HCT116 (cell line): ENCODE results near the gene VAV2. TPM values are rescaled to one million over a fixed set of nuclear protein-coding genes. Genes with fewer than 3 reads are reported as not detected.

ENCODE experiments used
- ATAC-seq: fragments of 200-7000 bp; cut with Tn5 transposase; 2 replicates; pipeline ENCODE4 v1.9.1; 2020; ENCODE audit warnings: mild to moderate bottlenecking, moderate library complexity
- BruUV-seq: library from RNA; stranded (reverse); fragments of 400-500 nt; replicated peaks from 2 replicates; lab custom pipeline; 2021; lab: Mats Ljungman, UMichigan
- CTCF ChIA-PET: fragments of 300-600 bp; sonication (Branson Sonifier 250); formaldehyde crosslinking; loops from one replicate; lab custom pipeline; 2021; ENCODE audit warnings: antibody characterized with exemption; lab: Charles Lee
- POLR2A ChIA-PET: fragments of 300-600, 350-600 bp; sonication (Branson Sonifier 250); formaldehyde crosslinking; loops from one replicate; lab custom pipeline; 2021; ENCODE audit warnings: antibody characterized with exemption; lab: Charles Lee
- RAD21 ChIA-PET, 2 experiments: fragments of 300-600 bp; sonication (Branson Sonifier 250); formaldehyde crosslinking; loops; one replicate each; lab custom pipeline; 2023; ENCODE audit warnings: low total read pairs in 2 of 2; ENCODE audit not compliant: uncharacterized antibody in 2 of 2, unreplicated experiment in 2 of 2, low non-redundant PET in 1 of 2; lab: Charles Lee
- DNase-seq: peaks from one replicate; pipeline ENCODE4 v3.0.0-alpha.2; 2010; ENCODE audit warnings: low read depth, low spot score
- H2AFZ ChIP-seq: fragments of 200-600 bp; shearing (Covaris generic), sonication (generic); 2 replicates; pipeline ENCODE4 v1.6.1; 2017; ENCODE audit warnings: low read depth, mixed run types, mixed read lengths, antibody characterized with exemption, low read length; ENCODE audit not compliant: poor library complexity, severe bottlenecking
- H3K27ac ChIP-seq: 2 replicates; pipeline ENCODE4 v1.5.1; 2012; ENCODE audit warnings: low read depth, low read length
- H3K27me3 ChIP-seq: fragments of 200-600 bp; sonication (generic); 2 replicates; pipeline ENCODE4 v1.6.1; 2016; ENCODE audit warnings: mixed run types, low read length, mixed read lengths; ENCODE audit not compliant: insufficient read depth
- H3K36me3 ChIP-seq, 2 experiments: fragments of 200-500 bp in 1 of 2; fragments of 200-600 bp in 1 of 2; sonication (Bioruptor generic) in 1 of 2; sonication (generic) in 1 of 2; 2 replicates each; pipeline versions ENCODE4 v1.5.1 to v1.6.1; 2014 to 2016; ENCODE audit warnings: low read length in 2 of 2, inconsistent platforms in 1 of 2, mixed read lengths in 1 of 2, mixed run types in 1 of 2; ENCODE audit not compliant: insufficient read depth in 2 of 2, control insufficient read depth in 1 of 2
- H3K4me1 ChIP-seq, 2 experiments: fragments of 200-600 bp in 1 of 2; sonication (generic) in 1 of 2; 2 replicates each; pipeline versions ENCODE4 v1.5.1 to v1.6.1; 2012 to 2017; ENCODE audit warnings: low read length in 2 of 2, inconsistent platforms in 1 of 2, mild to moderate bottlenecking in 1 of 2, mixed read lengths in 1 of 2, mixed run types in 1 of 2, moderate library complexity in 1 of 2; ENCODE audit not compliant: insufficient read depth in 2 of 2, control insufficient read depth in 1 of 2
- H3K4me2 ChIP-seq: fragments of 200-600 bp; sonication (generic); 2 replicates; pipeline ENCODE4 v1.6.1; 2017; ENCODE audit warnings: mixed run types, low read length, mixed read lengths
- H3K4me3 ChIP-seq, 2 experiments: fragments of 200-600 bp in 1 of 2; sonication (generic) in 1 of 2; replicated peaks in 1 of 2; 2 replicates each; pipeline ENCODE4 v1.5.1; 2011 to 2016; ENCODE audit warnings: low read length in 2 of 2, control low read depth in 1 of 2, low read depth in 1 of 2, mild to moderate bottlenecking in 1 of 2, mixed read lengths in 1 of 2, mixed run types in 1 of 2
- H3K79me2 ChIP-seq: fragments of 200-600 bp; sonication (generic); 2 replicates; pipeline ENCODE4 v1.6.1; 2017; ENCODE audit warnings: mild to moderate bottlenecking, mixed run types, low read length, moderate library complexity, mixed read lengths; ENCODE audit not compliant: insufficient read depth
- H3K9ac ChIP-seq: fragments of 200-600 bp; sonication (generic); 2 replicates; pipeline ENCODE4 v1.6.1; 2016; ENCODE audit warnings: low read length, mixed read lengths
- H3K9me2 ChIP-seq: fragments of 200-600 bp; sonication (generic), shearing (Covaris generic); 2 replicates; pipeline ENCODE4 v1.6.1; 2017; ENCODE audit warnings: mixed run types, mild to moderate bottlenecking, moderate library complexity; ENCODE audit not compliant: insufficient read depth
- H3K9me3 ChIP-seq, 2 experiments: fragments of 200-500 bp in 1 of 2; fragments of 200-600 bp in 1 of 2; sonication (Bioruptor generic) in 1 of 2; sonication (generic) in 1 of 2; 2 replicates each; pipeline ENCODE4 v1.6.1; 2014 to 2017; ENCODE audit warnings: low read length in 2 of 2, mixed read lengths in 2 of 2, inconsistent platforms in 1 of 2, low read depth in 1 of 2, mild to moderate bottlenecking in 1 of 2, mixed run types in 1 of 2, moderate library complexity in 1 of 2; ENCODE audit not compliant: control insufficient read depth in 1 of 2, insufficient read depth in 1 of 2
- H4K20me1 ChIP-seq: fragments of 200-600 bp; sonication (generic), shearing (Covaris generic); 2 replicates; pipeline ENCODE4 v1.6.1; 2017; ENCODE audit warnings: mixed run types, mild to moderate bottlenecking, moderate library complexity; ENCODE audit not compliant: insufficient read depth
- CEBPB ChIP-seq: IDR thresholded peaks from 2 replicates; pipeline ENCODE4 v1.6.1; 2012; ENCODE audit warnings: low read depth
- ELF1 ChIP-seq: IDR thresholded peaks from 2 replicates; pipeline ENCODE4 v1.6.1; 2012; ENCODE audit warnings: low read depth, borderline replicate concordance
- EZH2phosphoT487 ChIP-seq: fragments of 200-600 bp; IDR thresholded peaks from 2 replicates; pipeline ENCODE4 v1.6.1; 2018; ENCODE audit warnings: antibody characterized with exemption, borderline replicate concordance
- JUND ChIP-seq: IDR thresholded peaks from 2 replicates; pipeline ENCODE4 v1.6.1; 2012
- POLR2A ChIP-seq: IDR thresholded peaks from 2 replicates; pipeline ENCODE4 v1.7.0; 2011; ENCODE audit warnings: borderline replicate concordance; ENCODE audit not compliant: insufficient read depth, insufficient read length; ENCODE audit errors: extremely low read depth
- POLR2AphosphoS5 ChIP-seq: IDR thresholded peaks from 2 replicates; pipeline ENCODE4 v1.6.1; 2011; ENCODE audit warnings: mild to moderate bottlenecking, low read depth, low read length, moderate library complexity
- RAD21 ChIP-seq: IDR thresholded peaks from 2 replicates; pipeline ENCODE4 v1.6.1; 2012; ENCODE audit warnings: low read depth, mild to moderate bottlenecking
- SIN3A ChIP-seq: IDR thresholded peaks from 2 replicates; pipeline ENCODE4 v1.6.1; 2012; ENCODE audit warnings: low read depth
- TCF7L2 ChIP-seq: IDR thresholded peaks from 2 replicates; pipeline ENCODE4 v1.7.0; 2011; ENCODE audit warnings: borderline replicate concordance, inconsistent platforms; ENCODE audit not compliant: insufficient read depth, insufficient read length; ENCODE audit errors: extremely low read depth
- YY1 ChIP-seq: IDR thresholded peaks from 2 replicates; pipeline ENCODE4 v1.6.1; 2011; ENCODE audit warnings: low read length, low read depth, moderate library complexity, mild to moderate bottlenecking; ENCODE audit not compliant: insufficient replicate concordance; ENCODE audit errors: extremely low read depth
- intact Hi-C: fragments of 100-400 bp; cut with micrococcal nuclease; formaldehyde crosslinking; loops from 2 replicates; pipeline ENCODE4 v1.10.0; 2022
- total RNA-seq: library from RNA; stranded (reverse); gene quantifications from one replicate; pipeline ENCODE4 v1.2.1, GENCODE V29; 2021; ENCODE audit not compliant: unreplicated experiment
- TF ChIP-seq, protein P1 (sequence below): IDR thresholded peaks from 2 replicates; pipeline ENCODE4 v1.6.1; 2012
- TF ChIP-seq, protein P2 (sequence below): IDR thresholded peaks from 2 replicates; pipeline ENCODE4 v1.6.1; 2011; ENCODE audit warnings: mild to moderate bottlenecking, low read length, moderate library complexity; ENCODE audit not compliant: insufficient replicate concordance; ENCODE audit errors: extremely low read depth
- TF ChIP-seq, protein P3 (sequence below): IDR thresholded peaks from 2 replicates; pipeline ENCODE4 v1.6.1; 2012; ENCODE audit warnings: low read depth
- TF ChIP-seq, protein P4 (sequence below): IDR thresholded peaks from 2 replicates; pipeline ENCODE4 v1.6.1; 2012

VAV2 gene
- total RNA-seq, 1 experiment from 2014 or later = 33.2 TPM

DNA sequence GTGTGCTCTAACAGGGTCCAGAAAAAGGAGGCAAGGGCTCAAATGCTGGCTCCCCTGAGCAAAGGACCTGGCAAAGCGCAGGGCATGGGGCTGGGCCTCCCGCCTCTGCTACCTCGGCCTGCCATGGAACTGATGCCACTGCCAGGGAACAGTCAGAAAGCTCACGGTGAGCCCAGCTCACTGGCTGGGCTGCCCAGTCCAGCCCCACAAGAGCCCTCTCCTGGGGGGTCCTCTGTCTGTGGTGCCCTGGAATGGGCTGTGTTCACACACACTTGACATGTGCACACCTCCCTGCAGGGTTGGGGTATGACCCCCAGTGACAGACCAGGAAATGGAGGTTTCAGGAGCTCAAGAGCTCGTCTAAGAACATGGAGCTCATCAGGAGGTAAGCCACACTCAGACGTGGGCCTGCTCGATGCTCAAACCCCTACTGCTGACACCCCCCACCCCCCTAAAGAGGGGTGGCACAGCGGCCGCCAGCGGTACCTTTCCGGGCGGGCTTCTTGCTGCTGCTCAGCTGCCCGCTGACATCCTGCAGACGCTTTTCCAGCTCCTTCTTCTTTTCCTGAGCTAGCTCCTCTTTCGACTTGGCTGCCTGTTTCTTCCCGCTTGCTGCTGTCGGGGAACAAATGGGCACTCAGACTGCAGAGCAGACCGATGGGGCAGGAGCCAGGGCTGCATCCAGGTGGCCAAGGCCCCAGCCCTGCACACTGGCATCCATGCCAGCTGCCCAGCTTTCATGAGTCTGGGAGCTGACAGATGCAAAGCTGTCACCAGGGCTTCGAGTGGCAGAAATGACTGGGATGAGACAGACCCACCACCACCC is 42.3 kb upstream of the VAV2 start (continued):
- no peak for TF ChIP-seq RAD21
- TF ChIP-seq, protein P1, sequence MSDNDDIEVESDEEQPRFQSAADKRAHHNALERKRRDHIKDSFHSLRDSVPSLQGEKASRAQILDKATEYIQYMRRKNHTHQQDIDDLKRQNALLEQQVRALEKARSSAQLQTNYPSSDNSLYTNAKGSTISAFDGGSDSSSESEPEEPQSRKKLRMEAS = no peak
- TF ChIP-seq, protein P2, sequence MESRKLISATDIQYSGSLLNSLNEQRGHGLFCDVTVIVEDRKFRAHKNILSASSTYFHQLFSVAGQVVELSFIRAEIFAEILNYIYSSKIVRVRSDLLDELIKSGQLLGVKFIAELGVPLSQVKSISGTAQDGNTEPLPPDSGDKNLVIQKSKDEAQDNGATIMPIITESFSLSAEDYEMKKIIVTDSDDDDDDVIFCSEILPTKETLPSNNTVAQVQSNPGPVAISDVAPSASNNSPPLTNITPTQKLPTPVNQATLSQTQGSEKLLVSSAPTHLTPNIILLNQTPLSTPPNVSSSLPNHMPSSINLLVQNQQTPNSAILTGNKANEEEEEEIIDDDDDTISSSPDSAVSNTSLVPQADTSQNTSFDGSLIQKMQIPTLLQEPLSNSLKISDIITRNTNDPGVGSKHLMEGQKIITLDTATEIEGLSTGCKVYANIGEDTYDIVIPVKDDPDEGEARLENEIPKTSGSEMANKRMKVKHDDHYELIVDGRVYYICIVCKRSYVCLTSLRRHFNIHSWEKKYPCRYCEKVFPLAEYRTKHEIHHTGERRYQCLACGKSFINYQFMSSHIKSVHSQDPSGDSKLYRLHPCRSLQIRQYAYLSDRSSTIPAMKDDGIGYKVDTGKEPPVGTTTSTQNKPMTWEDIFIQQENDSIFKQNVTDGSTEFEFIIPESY = no peak
- no peak for TF ChIP-seq JUND
- no peak for TF ChIP-seq EZH2phosphoT487
- TF ChIP-seq POLR2A = no peak
- TF ChIP-seq TCF7L2 = no peak
- TF ChIP-seq, all 23 proteins: peak for 0

DNA sequence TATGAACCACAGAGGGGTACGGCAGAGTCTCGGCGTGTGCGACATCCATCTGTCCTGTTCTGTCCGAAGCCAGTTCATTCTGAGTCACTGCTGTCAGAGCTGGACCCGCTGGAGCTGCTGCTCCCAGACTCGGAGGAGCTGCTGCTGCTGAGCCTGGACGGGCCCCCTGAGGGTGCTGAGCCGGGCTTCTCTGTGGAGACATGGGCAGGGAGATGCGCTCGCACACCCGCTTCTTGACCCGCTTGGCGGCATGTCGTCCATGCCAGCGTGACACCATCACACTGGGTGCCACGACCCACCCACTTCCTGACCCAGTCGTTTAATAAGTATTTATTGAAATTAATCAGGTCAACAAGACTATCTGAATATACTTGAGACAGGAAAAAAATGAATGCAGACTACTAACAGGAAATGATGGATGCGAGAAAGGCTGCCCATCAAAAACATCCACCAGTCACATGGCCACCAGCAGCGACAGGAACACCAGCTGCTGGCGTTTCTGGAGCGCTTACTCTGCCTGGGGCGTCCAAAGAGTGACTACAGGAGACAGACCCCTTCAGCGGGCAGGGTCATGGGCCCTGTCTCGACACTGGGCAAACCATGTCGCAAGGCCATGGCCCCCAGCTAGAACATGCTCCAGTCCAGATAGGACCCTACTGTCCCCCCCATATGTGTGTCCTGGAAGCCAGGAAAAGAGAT is 41.5 kb upstream of the VAV2 start:
- DNase-seq (no peak), ATAC-seq (no peak)
- no peaks in the 10 kb centered on the region for H3K79me2 ChIP-seq
- CTCF ChIA-PET = no interaction called here
- H2AFZ ChIP-seq = no peak overlapping the region
- intact Hi-C loops = no loop called here
- RAD21 ChIA-PET = no interaction called here
- no peak overlapping the region for H3K4me3 ChIP-seq
- BruUV-seq = no TSS peak
- no peaks in the 10 kb centered on the region for H3K27me3 ChIP-seq
- H3K4me2 ChIP-seq = no peak overlapping the region
- POLR2A ChIA-PET = no interaction called here
- H3K27ac ChIP-seq = no peak overlapping the region
- no peak overlapping the region for H3K9ac ChIP-seq
- no peaks in the 10 kb centered on the region for H3K4me1 ChIP-seq
- H3K36me3 ChIP-seq = peaks cover 14 to 17% of the 10 kb centered on the region in 2 experiments; a peak in 2 of 4 replicates
- H3K9me3 ChIP-seq = no peaks in the 10 kb centered on the region
- no peaks in the 10 kb centered on the region for H4K20me1 ChIP-seq
- no peaks in the 10 kb centered on the region for H3K9me2 ChIP-seq
- no peak for TF ChIP-seq POLR2AphosphoS5
- no peak for TF ChIP-seq CEBPB
- TF ChIP-seq YY1 = no peak
- TF ChIP-seq TCF7L2 = no peak
- TF ChIP-seq SIN3A = no peak
- TF ChIP-seq, protein P3, sequence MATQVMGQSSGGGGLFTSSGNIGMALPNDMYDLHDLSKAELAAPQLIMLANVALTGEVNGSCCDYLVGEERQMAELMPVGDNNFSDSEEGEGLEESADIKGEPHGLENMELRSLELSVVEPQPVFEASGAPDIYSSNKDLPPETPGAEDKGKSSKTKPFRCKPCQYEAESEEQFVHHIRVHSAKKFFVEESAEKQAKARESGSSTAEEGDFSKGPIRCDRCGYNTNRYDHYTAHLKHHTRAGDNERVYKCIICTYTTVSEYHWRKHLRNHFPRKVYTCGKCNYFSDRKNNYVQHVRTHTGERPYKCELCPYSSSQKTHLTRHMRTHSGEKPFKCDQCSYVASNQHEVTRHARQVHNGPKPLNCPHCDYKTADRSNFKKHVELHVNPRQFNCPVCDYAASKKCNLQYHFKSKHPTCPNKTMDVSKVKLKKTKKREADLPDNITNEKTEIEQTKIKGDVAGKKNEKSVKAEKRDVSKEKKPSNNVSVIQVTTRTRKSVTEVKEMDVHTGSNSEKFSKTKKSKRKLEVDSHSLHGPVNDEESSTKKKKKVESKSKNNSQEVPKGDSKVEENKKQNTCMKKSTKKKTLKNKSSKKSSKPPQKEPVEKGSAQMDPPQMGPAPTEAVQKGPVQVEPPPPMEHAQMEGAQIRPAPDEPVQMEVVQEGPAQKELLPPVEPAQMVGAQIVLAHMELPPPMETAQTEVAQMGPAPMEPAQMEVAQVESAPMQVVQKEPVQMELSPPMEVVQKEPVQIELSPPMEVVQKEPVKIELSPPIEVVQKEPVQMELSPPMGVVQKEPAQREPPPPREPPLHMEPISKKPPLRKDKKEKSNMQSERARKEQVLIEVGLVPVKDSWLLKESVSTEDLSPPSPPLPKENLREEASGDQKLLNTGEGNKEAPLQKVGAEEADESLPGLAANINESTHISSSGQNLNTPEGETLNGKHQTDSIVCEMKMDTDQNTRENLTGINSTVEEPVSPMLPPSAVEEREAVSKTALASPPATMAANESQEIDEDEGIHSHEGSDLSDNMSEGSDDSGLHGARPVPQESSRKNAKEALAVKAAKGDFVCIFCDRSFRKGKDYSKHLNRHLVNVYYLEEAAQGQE = no peak
- no peak for TF ChIP-seq ELF1
- TF ChIP-seq, protein P4, sequence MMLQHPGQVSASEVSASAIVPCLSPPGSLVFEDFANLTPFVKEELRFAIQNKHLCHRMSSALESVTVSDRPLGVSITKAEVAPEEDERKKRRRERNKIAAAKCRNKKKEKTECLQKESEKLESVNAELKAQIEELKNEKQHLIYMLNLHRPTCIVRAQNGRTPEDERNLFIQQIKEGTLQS = no peak
